ENCODE measurements around the gene CDC16.

Gene CDC16

GRCh38 chr13:114234645-114235421 lies at the start of gene CDC16:
TSS of gene CDC16 (plus strand) at chr13:114234897. CDS start at chr13:114235085, 188 bp downstream.
- Histone ChIP-seq H3K27ac (peak within 1 kb of the TSS; percentile 84), H3K27me3 (ENCODE audit: insufficient read depth, low read depth) (no peaks in the 10 kb centered on the region), H3K4me2 (peak within 1 kb of the TSS; percentile 100), H3K4me1 (ENCODE audit: low read depth, poor library complexity, severe bottlenecking) (peaks cover 25% of the 10 kb centered on the region), H4K20me1 (ENCODE audit: insufficient read depth) (no peaks in the 10 kb centered on the region), H3K9ac (peak within 1 kb of the TSS; percentile 90), H3K4me3 (IDR thresholded peaks at IDR 0.05; ENCODE audit: insufficient read depth, low read depth, low read length) (peak within 1 kb of the TSS; percentile 45), H3K79me2 (ENCODE audit: insufficient read depth, low read depth) (peaks cover 23% of the 10 kb centered on the region), H3K36me3 (ENCODE audit: insufficient read depth) (peaks cover 5% of the 10 kb centered on the region; the same call in 1 of the 2 replicates), H2AFZ (ENCODE audit: low read depth) (peak within 1 kb of the TSS; percentile 76)
- TF ChIP-seq CTCF (conservative IDR thresholded peaks at IDR 0.05; ENCODE audit: low read depth, low read length): no peak

- Histone ChIP-seq H3K79me2 (ENCODE audit: insufficient read depth, low read depth) (no peaks in the 10 kb centered on the region), H3K4me1 (ENCODE audit: low read depth, poor library complexity, severe bottlenecking) (no peaks in the 10 kb centered on the region), H3K4me2 (no peak overlapping the region), H3K27ac (no peak overlapping the region), H3K4me3 (IDR thresholded peaks at IDR 0.05; ENCODE audit: insufficient read depth, low read depth, low read length) (no peak overlapping the region), H3K36me3 (ENCODE audit: insufficient read depth) (no peaks in the 10 kb centered on the region), H4K20me1 (ENCODE audit: insufficient read depth) (no peaks in the 10 kb centered on the region), H3K9ac (no peak overlapping the region), H3K27me3 (ENCODE audit: insufficient read depth, low read depth) (no peaks in the 10 kb centered on the region), H2AFZ (ENCODE audit: low read depth) (no peak overlapping the region)
- no peak for TF ChIP-seq CTCF (conservative IDR thresholded peaks at IDR 0.05; ENCODE audit: low read depth, low read length)
These were observed 49.3 kb upstream of the CDC16 start for GRCh38 chr13:114185182-114185971.

GRCh38 chr13:114194853-114195252 lies 39.8 kb upstream of the CDC16 start:
- Histone ChIP-seq H3K9ac (no peak overlapping the region), H2AFZ (ENCODE audit: low read depth) (no peak overlapping the region), H3K79me2 (ENCODE audit: insufficient read depth, low read depth) (no peaks in the 10 kb centered on the region), H3K4me3 (IDR thresholded peaks at IDR 0.05; ENCODE audit: insufficient read depth, low read depth, low read length) (no peak overlapping the region), H3K36me3 (ENCODE audit: insufficient read depth) (no peaks in the 10 kb centered on the region), H3K27ac (no peak overlapping the region), H3K27me3 (ENCODE audit: insufficient read depth, low read depth) (no peaks in the 10 kb centered on the region), H3K4me2 (no peak overlapping the region), H4K20me1 (ENCODE audit: insufficient read depth) (no peaks in the 10 kb centered on the region), H3K4me1 (ENCODE audit: low read depth, poor library complexity, severe bottlenecking) (no peaks in the 10 kb centered on the region)
- no peak for TF ChIP-seq CTCF (conservative IDR thresholded peaks at IDR 0.05; ENCODE audit: low read depth, low read length)

- H3K9ac ChIP-seq: no peak overlapping the region
- no peaks in the 10 kb centered on the region for H4K20me1 ChIP-seq (ENCODE audit: insufficient read depth)
- H3K4me2 ChIP-seq: no peak overlapping the region
- H3K4me3 ChIP-seq (IDR thresholded peaks at IDR 0.05; ENCODE audit: insufficient read depth, low read depth, low read length): no peak overlapping the region
- no peak overlapping the region for H3K27ac ChIP-seq
- no peaks in the 10 kb centered on the region for H3K79me2 ChIP-seq (ENCODE audit: insufficient read depth, low read depth)
- no peak for TF ChIP-seq CTCF (conservative IDR thresholded peaks at IDR 0.05; ENCODE audit: low read depth, low read length)
- no peaks in the 10 kb centered on the region for H3K4me1 ChIP-seq (ENCODE audit: low read depth, poor library complexity, severe bottlenecking)
- H3K36me3 ChIP-seq (ENCODE audit: insufficient read depth): no peaks in the 10 kb centered on the region
- no peak overlapping the region for H2AFZ ChIP-seq (ENCODE audit: low read depth)
- no peaks in the 10 kb centered on the region for H3K27me3 ChIP-seq (ENCODE audit: insufficient read depth, low read depth)
These were observed 38.1 kb upstream of the CDC16 start for GRCh38 chr13:114196629-114197028.
